ENCODE data around the gene OR10W1. TPM values are rescaled to one million over a fixed set of nuclear protein-coding genes. Genes with fewer than 3 reads are reported as not detected.

Gene OR10W1
- total RNA-seq, 1 donor from 2014 or later: not detected

- no peaks in the 10 kb centered on the region for H3K4me1 Mint-ChIP-seq (ENCODE audit: low read depth)
- intact Hi-C loops (cut with micrococcal nuclease): no loop called here
- no peaks in the 10 kb centered on the region for H3K27me3 Mint-ChIP-seq (ENCODE audit: insufficient read depth)
- H3K27ac Mint-ChIP-seq: no peak overlapping the region
- H3K36me3 Mint-ChIP-seq (ENCODE audit: low read depth): no peaks in the 10 kb centered on the region
- no peaks in the 10 kb centered on the region for H3K9me3 Mint-ChIP-seq
- no peak overlapping the region for H3K4me3 Mint-ChIP-seq
- no peak for DNase-seq (ENCODE audit: low spot score)
Measured at GRCh38 chr11:58222721-58223120, 45.3 kb downstream of the OR10W1 start.

Other genes starting within 250 kb of the OR10W1 start
- not detected in 2 replicates for gene OR9Q1, start 244.4 kb downstream of the OR10W1 start, total RNA-seq
- gene OR6Q1, start 237.3 kb downstream of the OR10W1 start, total RNA-seq: not detected in 2 replicates
- not detected in 2 replicates for gene OR9I1, start 142.7 kb downstream of the OR10W1 start, total RNA-seq
- gene OR9Q2, start 79.2 kb downstream of the OR10W1 start, total RNA-seq: not detected in 2 replicates
- not detected in 2 replicates for gene OR1S2, start 64.1 kb downstream of the OR10W1 start, total RNA-seq
- gene OR1S1, start 55.5 kb downstream of the OR10W1 start, total RNA-seq: not detected in 2 replicates
- not detected in 2 replicates for gene OR10Q1, start 39.3 kb downstream of the OR10W1 start, total RNA-seq
- not detected in 2 replicates for gene OR5B17, start 90.8 kb upstream of the OR10W1 start, total RNA-seq
- gene OR5B3, start 138.6 kb upstream of the OR10W1 start, total RNA-seq: not detected in 2 replicates
- not detected in 2 replicates for gene OR5B2, start 159.9 kb upstream of the OR10W1 start, total RNA-seq
- not detected in 2 replicates for gene OR5B12, start 174.0 kb upstream of the OR10W1 start, total RNA-seq
- not detected in 2 replicates for gene OR5B21, start 239.8 kb upstream of the OR10W1 start, total RNA-seq

Data from activated T-helper 1 cell treated with anti-CD3 and anti-CD28 coated beads, Interleukin-12 subunit alpha, Interleukin-12 subunit beta, Interleukin-2, Interleukin-4 antibody, amounts not matched to agents 30 ng/mL and 10 ng/mL and 1 ng/mL, durations not matched to agents 14 hours and 24 hours and 36 hours (primary cell).